Measurements from ENCODE around the gene ABCC11. TPM values are rescaled to one million over a fixed set of nuclear protein-coding genes. Genes with fewer than 3 reads are reported as not detected.

ABCC11 gene
- total RNA-seq, 4 donors from 2014 or later = 0.13 TPM; not detected in 3

DNA sequence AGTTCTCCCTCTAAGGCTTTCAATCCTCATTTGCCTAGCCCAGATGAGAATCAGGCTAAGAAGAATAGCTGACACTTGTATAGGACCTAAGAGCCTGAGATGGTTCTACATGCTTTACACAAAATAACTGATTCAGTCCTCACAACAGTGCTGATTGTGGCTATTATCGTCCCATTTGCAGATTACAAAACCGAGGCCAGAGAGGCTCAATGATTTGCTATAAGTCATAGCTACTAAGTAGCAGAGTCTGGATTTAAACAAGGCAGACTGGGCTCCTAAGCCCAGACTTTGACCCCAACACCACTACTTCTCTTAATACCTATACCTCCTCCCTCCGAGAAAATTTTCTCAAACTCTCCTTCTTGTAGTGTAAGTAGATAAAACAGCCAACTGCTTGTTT is 114.6 kb downstream of the ABCC11 start:
- no peaks in the 10 kb centered on the region for H3K36me3 ChIP-seq

DNA sequence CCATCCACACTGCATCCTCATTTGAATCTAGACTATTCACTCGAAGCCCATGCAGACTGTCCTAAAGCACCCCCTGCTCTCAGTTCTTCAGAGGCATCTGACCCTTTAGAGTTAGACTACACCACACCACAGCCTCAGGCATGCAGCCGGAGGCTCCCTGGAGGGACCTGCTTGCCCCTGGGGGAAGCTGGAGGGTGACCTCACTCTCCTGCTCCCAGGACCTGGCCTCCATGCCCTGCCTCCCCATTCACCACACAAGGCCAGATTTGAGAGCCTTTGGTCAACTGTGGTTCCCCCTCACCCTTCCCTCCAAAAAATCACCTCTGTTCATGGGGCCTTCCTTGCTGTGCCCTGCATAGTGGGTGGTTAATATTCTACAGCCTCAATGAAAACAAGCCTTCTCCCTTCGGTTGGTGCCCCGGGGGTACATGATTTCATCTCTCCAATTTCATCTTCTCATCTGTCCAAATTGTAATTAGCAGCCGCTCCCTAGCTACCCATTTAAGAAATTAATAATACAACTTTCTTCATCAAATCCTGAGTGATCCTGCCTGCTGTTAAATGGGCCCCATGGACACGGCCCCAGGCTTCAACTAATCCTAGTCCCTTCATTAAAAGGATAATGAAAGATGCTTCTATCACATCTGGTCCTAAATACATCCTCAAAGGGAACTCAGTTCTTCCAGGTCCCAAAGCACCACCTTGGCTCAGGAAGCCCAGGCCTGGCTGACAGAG is 116.0 kb downstream of the ABCC11 start:
- Histone ChIP-seq H3K36me3 (no peaks in the 10 kb centered on the region), H3K27me3 (no peaks in the 10 kb centered on the region), H3K9me3 (no peaks in the 10 kb centered on the region), H3K4me1 (peaks cover 26 to 33% of the 10 kb centered on the region in 2 donors), H3K4me3 (no peak overlapping the region), H3K27ac (no peak overlapping the region)
- ATAC-seq (no peak), DNase-seq (no peak)
- intact Hi-C loops (cut with DNase I; ENCODE audit: low total_unique reads) = no loop called here
- TF ChIP-seq, protein P1, sequence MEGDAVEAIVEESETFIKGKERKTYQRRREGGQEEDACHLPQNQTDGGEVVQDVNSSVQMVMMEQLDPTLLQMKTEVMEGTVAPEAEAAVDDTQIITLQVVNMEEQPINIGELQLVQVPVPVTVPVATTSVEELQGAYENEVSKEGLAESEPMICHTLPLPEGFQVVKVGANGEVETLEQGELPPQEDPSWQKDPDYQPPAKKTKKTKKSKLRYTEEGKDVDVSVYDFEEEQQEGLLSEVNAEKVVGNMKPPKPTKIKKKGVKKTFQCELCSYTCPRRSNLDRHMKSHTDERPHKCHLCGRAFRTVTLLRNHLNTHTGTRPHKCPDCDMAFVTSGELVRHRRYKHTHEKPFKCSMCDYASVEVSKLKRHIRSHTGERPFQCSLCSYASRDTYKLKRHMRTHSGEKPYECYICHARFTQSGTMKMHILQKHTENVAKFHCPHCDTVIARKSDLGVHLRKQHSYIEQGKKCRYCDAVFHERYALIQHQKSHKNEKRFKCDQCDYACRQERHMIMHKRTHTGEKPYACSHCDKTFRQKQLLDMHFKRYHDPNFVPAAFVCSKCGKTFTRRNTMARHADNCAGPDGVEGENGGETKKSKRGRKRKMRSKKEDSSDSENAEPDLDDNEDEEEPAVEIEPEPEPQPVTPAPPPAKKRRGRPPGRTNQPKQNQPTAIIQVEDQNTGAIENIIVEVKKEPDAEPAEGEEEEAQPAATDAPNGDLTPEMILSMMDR (IDR thresholded peaks at IDR 0.05 in 4 of 5, conservative IDR thresholded peaks at IDR 0.05 in 1 of 5) = no peak
- TF ChIP-seq POLR2A (IDR thresholded peaks at IDR 0.05) = no peak
- in situ Hi-C loops (cut with MboI; ENCODE audit: low sequenced_read_pairs in 4 of 4) = no loop called here

More for the DNA sequence above, 114.6 kb downstream of the ABCC11 start:
- ATAC-seq (no peak), DNase-seq (no peak)
- in situ Hi-C loops (cut with MboI; ENCODE audit: low sequenced_read_pairs in 4 of 4) = no loop called here
- Histone ChIP-seq H3K27me3 (no peaks in the 10 kb centered on the region), H3K4me3 (no peak overlapping the region), H3K27ac (no peak overlapping the region), H3K9me3 (no peaks in the 10 kb centered on the region), H3K4me1 (peaks cover 27 to 33% of the 10 kb centered on the region in 2 donors)
- intact Hi-C loops (cut with DNase I; ENCODE audit: low total_unique reads) = no loop called here
- no peak for TF ChIP-seq POLR2A (IDR thresholded peaks at IDR 0.05)
- TF ChIP-seq, protein P1 (IDR thresholded peaks at IDR 0.05 in 4 of 5, conservative IDR thresholded peaks at IDR 0.05 in 1 of 5) = no peak

DNA sequence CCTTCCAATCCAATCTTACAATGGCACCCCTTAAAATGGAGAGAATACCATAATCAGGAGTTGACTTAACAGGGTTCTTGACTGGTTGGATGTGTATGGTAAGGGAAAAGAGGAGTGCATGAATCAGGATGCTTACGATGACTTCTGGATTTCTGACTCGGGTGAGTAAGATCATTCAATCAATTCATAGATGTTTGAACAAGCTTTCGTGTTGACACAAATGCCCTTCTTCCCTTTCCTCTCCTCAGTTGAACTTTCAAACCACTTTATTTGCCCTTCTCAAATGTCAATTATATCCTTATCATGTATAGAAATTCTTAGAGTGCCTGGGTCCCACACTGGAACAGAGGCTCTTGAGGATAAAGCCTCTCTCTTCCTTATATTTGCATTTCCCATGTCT is 117.4 kb downstream of the ABCC11 start:
- Histone ChIP-seq H3K27me3 (no peaks in the 10 kb centered on the region), H3K36me3 (no peaks in the 10 kb centered on the region), H3K9me3 (no peaks in the 10 kb centered on the region), H3K4me3 (no peak overlapping the region), H3K4me1 (peaks cover 26 to 33% of the 10 kb centered on the region in 2 donors), H3K27ac (no peak overlapping the region)
- no peak for ATAC-seq
- in situ Hi-C loops (cut with MboI; ENCODE audit: low sequenced_read_pairs in 4 of 4) = no loop called here
- DNase-seq = no peak
- TF ChIP-seq, protein P1 (IDR thresholded peaks at IDR 0.05 in 4 of 5, conservative IDR thresholded peaks at IDR 0.05 in 1 of 5) = no peak
- no peak for TF ChIP-seq POLR2A (IDR thresholded peaks at IDR 0.05)
- intact Hi-C loops (cut with DNase I; ENCODE audit: low total_unique reads) = loop anchor here (5.0 kb wide), 1 partner anchor 43 kb away; no protein-coding TSS in a partner anchor

- in situ Hi-C loops (cut with MboI; ENCODE audit: low sequenced_read_pairs in 4 of 4) = no loop called here
- peak in 1 of 2 donors; percentile 54 for ATAC-seq
Observed at GRCh38 chr16:48128769-48129168, 118.6 kb downstream of the ABCC11 start.

More at GRCh38 chr16:48128769-48129168, 118.6 kb downstream of the ABCC11 start:
- DNase-seq = no peak
- H3K27ac ChIP-seq = peak overlapping the region in 2 of 4 donors; percentile 26 to 29
- H3K36me3 ChIP-seq = no peaks in the 10 kb centered on the region
- H3K4me1 ChIP-seq = peaks cover 26 to 33% of the 10 kb centered on the region in 2 donors
- TF ChIP-seq POLR2A (IDR thresholded peaks at IDR 0.05) = no peak
- TF ChIP-seq, protein P1 (IDR thresholded peaks at IDR 0.05 in 4 of 5, conservative IDR thresholded peaks at IDR 0.05 in 1 of 5) = no peak
- intact Hi-C loops (cut with DNase I; ENCODE audit: low total_unique reads) = loop anchor here (5.0 kb wide), 1 partner anchor 41 kb away; no protein-coding TSS in a partner anchor
- no peaks in the 10 kb centered on the region for H3K9me3 ChIP-seq
- H3K27me3 ChIP-seq = no peaks in the 10 kb centered on the region
- H3K4me3 ChIP-seq = no peak overlapping the region

Data from gastrocnemius medialis (tissue), 4 donors.